Measurements from ENCODE around the gene CRAMP1. TPM values are rescaled to one million over a fixed set of nuclear protein-coding genes. Genes with fewer than 3 reads are reported as not detected.
"Not testable (repeated sequence)": the region's sequence is repeated elsewhere in the genome, so short reads cannot be mapped to it uniquely, and the experiment has no call there.

Gene CRAMP1
- total RNA-seq, 4 donors from 2014 or later: 5.2 to 9.9 (median 8.0) TPM

GRCh38 chr16:1584926-1585484 lies 27.2 kb upstream of the CRAMP1 start:
- TF ChIP-seq, protein P1, sequence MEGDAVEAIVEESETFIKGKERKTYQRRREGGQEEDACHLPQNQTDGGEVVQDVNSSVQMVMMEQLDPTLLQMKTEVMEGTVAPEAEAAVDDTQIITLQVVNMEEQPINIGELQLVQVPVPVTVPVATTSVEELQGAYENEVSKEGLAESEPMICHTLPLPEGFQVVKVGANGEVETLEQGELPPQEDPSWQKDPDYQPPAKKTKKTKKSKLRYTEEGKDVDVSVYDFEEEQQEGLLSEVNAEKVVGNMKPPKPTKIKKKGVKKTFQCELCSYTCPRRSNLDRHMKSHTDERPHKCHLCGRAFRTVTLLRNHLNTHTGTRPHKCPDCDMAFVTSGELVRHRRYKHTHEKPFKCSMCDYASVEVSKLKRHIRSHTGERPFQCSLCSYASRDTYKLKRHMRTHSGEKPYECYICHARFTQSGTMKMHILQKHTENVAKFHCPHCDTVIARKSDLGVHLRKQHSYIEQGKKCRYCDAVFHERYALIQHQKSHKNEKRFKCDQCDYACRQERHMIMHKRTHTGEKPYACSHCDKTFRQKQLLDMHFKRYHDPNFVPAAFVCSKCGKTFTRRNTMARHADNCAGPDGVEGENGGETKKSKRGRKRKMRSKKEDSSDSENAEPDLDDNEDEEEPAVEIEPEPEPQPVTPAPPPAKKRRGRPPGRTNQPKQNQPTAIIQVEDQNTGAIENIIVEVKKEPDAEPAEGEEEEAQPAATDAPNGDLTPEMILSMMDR (IDR thresholded peaks at IDR 0.05): no peak
- TF ChIP-seq POLR2A (IDR thresholded peaks at IDR 0.05): no peak
- Histone ChIP-seq H3K27me3 (no peaks in the 10 kb centered on the region), H3K4me1 (no peaks in the 10 kb centered on the region), H3K9me3 (no peaks in the 10 kb centered on the region), H3K27ac (no peak overlapping the region), H3K36me3 (peaks cover 0 to 94% (median 6%) of the 10 kb centered on the region in 3 donors), H3K4me3 (no peak overlapping the region)
- DNase-seq: no peak
- intact Hi-C loops (cut with DNase I): no loop called here
- 73% methylated on average over 8 of the region's 8 CpGs for WGBS, 2 donors

DNA sequence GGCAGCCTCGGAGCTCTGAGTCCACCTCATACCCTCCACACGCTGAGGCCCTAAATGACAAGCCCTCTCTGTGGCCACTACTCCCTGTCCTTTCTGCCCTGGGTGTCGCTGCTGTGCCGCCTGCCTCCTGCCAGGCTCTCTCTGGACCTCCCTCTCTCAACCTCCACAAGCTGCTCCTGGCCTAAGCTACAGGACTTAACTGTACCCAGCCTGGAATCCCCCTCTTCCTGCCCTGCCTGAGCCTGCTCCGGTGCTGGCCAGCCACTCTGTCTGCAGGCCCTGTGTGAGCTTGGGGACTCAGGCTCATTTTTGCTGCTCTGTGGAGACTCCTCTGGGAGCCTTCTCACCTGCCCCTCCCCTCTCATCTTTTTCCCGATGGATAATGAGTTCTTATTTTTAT lies 21.8 kb upstream of the CRAMP1 start:
- 89 to 92% methylated on average over 6 of the region's 6 CpGs for WGBS, 2 donors
- no peak for DNase-seq
- Histone ChIP-seq H3K9me3 (no peaks in the 10 kb centered on the region), H3K4me3 (no peak overlapping the region), H3K4me1 (no peaks in the 10 kb centered on the region), H3K27me3 (no peaks in the 10 kb centered on the region), H3K27ac (no peak overlapping the region), H3K36me3 (peaks cover 0 to 63% (median 0%) of the 10 kb centered on the region in 3 donors)
- TF ChIP-seq, protein P1 (IDR thresholded peaks at IDR 0.05): no peak
- TF ChIP-seq POLR2A (IDR thresholded peaks at IDR 0.05): no peak
- intact Hi-C loops (cut with DNase I): no loop called here

- H3K36me3 ChIP-seq: peaks cover 0 to 57% (median 0%) of the 10 kb centered on the region in 3 donors
- 93 to 96% methylated on average over 18 to 22 of the region's 23 CpGs for WGBS, 2 donors
- DNase-seq: no peak
Measured at GRCh38 chr16:1590930-1591705, 21.0 kb upstream of the CRAMP1 start.

DNA sequence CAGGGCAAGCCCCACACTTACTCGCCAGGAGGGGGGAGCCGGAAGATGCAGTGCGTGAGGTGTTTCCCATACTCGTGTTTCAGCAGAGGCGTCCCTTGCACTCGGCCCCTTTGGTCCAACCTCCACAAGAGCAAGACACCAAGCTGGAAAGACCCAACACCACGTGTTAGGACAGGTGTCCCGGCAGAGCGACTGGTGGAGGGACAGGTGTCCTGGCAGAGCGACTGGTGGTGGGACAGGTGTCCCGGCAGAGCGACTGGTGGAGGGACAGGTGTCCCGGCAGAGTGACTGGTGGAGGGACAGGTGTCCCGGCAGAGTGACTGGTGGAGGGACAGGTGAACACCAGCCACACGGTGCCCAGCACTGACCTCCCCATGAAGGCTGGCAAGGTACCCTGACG lies 19.7 kb upstream of the CRAMP1 start:
- 83 to 90% methylated on average over 2 to 12 of the region's 16 CpGs for WGBS, 2 donors
- Histone ChIP-seq H3K9me3 (no peaks in the 10 kb centered on the region), H3K4me1 (no peaks in the 10 kb centered on the region), H3K4me3 (no peak overlapping the region), H3K36me3 (peaks cover 0 to 56% (median 0%) of the 10 kb centered on the region in 3 donors), H3K27ac (no peak overlapping the region), H3K27me3 (no peaks in the 10 kb centered on the region)
- DNase-seq: no peak
- intact Hi-C loops (cut with DNase I): no loop called here
- no peak for TF ChIP-seq POLR2A (IDR thresholded peaks at IDR 0.05)
- TF ChIP-seq, protein P1 (IDR thresholded peaks at IDR 0.05): no peak

More at GRCh38 chr16:1590930-1591705, 21.0 kb upstream of the CRAMP1 start:
- Histone ChIP-seq H3K4me3 (no peak overlapping the region), H3K4me1 (no peaks in the 10 kb centered on the region), H3K27ac (no peak overlapping the region), H3K27me3 (no peaks in the 10 kb centered on the region), H3K9me3 (no peaks in the 10 kb centered on the region)
- TF ChIP-seq POLR2A (IDR thresholded peaks at IDR 0.05): no peak
- TF ChIP-seq, protein P1 (IDR thresholded peaks at IDR 0.05): no peak
- intact Hi-C loops (cut with DNase I): no loop called here

DNA sequence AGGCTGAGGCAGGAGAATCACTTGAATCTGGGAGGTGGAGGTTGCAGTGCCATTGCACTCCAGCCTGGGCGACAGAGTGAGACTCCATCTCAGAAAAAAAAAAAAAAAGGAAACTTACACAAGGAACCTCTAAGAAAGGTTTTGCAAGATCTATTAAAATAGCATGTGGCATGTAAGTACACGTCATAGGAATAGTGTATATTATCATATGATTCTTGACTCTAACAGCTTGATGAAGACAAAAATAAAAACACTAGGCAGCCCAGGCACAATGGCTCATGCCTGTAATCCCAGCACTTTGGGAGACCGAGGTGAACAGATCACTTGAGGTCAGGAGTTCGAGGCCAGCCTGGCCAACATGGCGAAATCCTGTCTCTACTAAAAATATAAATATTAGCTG lies 16.6 kb upstream of the CRAMP1 start:
- H3K9me3 ChIP-seq; H3K4me3 ChIP-seq; intact Hi-C loops (cut with DNase I); H3K27me3 ChIP-seq; H3K4me1 ChIP-seq; H3K27ac ChIP-seq; DNase-seq: not testable (repeated sequence)
- peaks cover 0 to 34% (median 0%) of the 10 kb centered on the region in 3 donors for H3K36me3 ChIP-seq
- WGBS, 2 donors: 56 to 66% methylated on average over 5 of the region's 5 CpGs
